ENCODE data around the gene FBXO21. TPM values are rescaled to one million over a fixed set of nuclear protein-coding genes. Genes with fewer than 3 reads are reported as not detected.
"Not testable (repeated sequence)": the region's sequence is repeated elsewhere in the genome, so short reads cannot be mapped to it uniquely, and the experiment has no call there.

The FBXO21 gene
- total RNA-seq, 1 experiment from 2014 or later, result 32.4 TPM

DNA sequence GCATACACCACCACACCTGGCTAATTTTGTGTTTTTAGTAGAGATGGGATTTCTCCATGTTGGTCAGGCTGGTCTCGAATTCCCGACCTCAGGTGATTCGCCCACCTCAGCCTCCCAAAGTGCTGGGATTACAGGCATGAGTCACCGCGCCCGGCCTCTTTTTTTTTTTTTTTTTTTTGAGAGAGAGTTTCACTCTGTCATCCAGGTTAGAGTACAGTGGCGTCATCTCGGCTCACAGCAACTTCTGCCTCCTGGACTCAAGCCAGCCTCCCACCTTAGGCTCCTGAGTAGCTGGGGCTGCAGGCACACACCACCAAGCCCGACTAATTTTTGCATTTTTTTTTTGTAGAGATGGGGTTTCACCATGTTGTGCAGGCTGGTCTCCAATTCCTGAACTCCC lies 4.8 kb upstream of the FBXO21 start:
- H2AFZ ChIP-seq; BruUV-seq (replicated peaks); H3K36me3 ChIP-seq (ENCODE audit: low read depth); H3K27me3 ChIP-seq (ENCODE audit: insufficient read depth, low read depth); H3K4me3 ChIP-seq; H3K9me2 ChIP-seq (ENCODE audit: insufficient read depth); H4K20me1 ChIP-seq (ENCODE audit: insufficient read depth); H3K79me2 ChIP-seq (ENCODE audit: low read depth); CTCF ChIA-PET; H3K27ac ChIP-seq; intact Hi-C loops (cut with micrococcal nuclease; ENCODE audit: unreplicated experiment); POLR2A ChIA-PET (ENCODE audit: unreplicated experiment); H3K4me1 ChIP-seq (replicated peaks; ENCODE audit: insufficient read depth); H3K9me3 ChIP-seq (ENCODE audit: insufficient read depth, low read depth); H3F3A ChIP-seq (ENCODE audit: insufficient read depth, low read depth): not testable (repeated sequence)
- H3K4me2 ChIP-seq, result peak overlapping the region; percentile 55; the same call in 1 of the 2 replicates
- DNase-seq, result peak; percentile 8 to 47

DNA sequence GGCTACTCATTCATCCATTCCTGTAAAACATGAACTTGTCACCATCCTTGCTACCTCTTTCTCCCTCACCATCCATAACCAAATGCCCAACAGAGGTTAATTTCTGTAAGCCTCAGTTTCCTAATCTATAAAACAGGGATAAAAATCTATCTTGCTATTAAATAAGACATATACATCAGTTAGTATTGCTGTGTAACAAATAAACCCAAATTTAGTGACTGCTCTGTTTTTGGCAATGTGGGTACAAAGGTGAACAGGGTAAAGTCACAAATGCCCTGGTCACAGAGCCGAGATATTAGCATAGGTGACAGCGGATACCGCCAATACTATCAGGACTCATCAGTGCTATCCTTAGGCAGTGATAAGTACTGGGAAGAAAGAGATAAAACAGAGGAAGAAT lies 3.6 kb upstream of the FBXO21 start:
- H3F3A ChIP-seq (ENCODE audit: insufficient read depth, low read depth), result no peaks in the 10 kb centered on the region
- H3K79me2 ChIP-seq (ENCODE audit: low read depth), result peaks cover 9% of the 10 kb centered on the region
- H3K9me3 ChIP-seq (ENCODE audit: insufficient read depth, low read depth), result no peaks in the 10 kb centered on the region
- no peaks in the 10 kb centered on the region for H3K36me3 ChIP-seq (ENCODE audit: low read depth)
- TF ChIP-seq EZH2 (IDR thresholded peaks at IDR 0.05; ENCODE audit: low read depth), result no peak
- TF ChIP-seq, protein P1, sequence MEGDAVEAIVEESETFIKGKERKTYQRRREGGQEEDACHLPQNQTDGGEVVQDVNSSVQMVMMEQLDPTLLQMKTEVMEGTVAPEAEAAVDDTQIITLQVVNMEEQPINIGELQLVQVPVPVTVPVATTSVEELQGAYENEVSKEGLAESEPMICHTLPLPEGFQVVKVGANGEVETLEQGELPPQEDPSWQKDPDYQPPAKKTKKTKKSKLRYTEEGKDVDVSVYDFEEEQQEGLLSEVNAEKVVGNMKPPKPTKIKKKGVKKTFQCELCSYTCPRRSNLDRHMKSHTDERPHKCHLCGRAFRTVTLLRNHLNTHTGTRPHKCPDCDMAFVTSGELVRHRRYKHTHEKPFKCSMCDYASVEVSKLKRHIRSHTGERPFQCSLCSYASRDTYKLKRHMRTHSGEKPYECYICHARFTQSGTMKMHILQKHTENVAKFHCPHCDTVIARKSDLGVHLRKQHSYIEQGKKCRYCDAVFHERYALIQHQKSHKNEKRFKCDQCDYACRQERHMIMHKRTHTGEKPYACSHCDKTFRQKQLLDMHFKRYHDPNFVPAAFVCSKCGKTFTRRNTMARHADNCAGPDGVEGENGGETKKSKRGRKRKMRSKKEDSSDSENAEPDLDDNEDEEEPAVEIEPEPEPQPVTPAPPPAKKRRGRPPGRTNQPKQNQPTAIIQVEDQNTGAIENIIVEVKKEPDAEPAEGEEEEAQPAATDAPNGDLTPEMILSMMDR (conservative IDR thresholded peaks at IDR 0.05), result no peak
- intact Hi-C loops (cut with micrococcal nuclease; ENCODE audit: unreplicated experiment), result no loop called here
- no peak overlapping the region for H3K4me2 ChIP-seq
- H3K27ac ChIP-seq, result no peak overlapping the region
- H3K4me1 ChIP-seq (replicated peaks; ENCODE audit: insufficient read depth), result peaks cover 6% of the 10 kb centered on the region
- POLR2A ChIA-PET (ENCODE audit: unreplicated experiment), result no interaction called here
- H2AFZ ChIP-seq, result no peak overlapping the region
- no peaks in the 10 kb centered on the region for H3K9me2 ChIP-seq (ENCODE audit: insufficient read depth)
- no peaks in the 10 kb centered on the region; the same call in 1 of the 2 replicates for H3K27me3 ChIP-seq (ENCODE audit: insufficient read depth, low read depth)
- 0 out of 2 replicates have a peak, but pooled peaks cover under 1% of the 10 kb centered on the region for H4K20me1 ChIP-seq (ENCODE audit: insufficient read depth)
- no peak for DNase-seq
- H3K4me3 ChIP-seq, result no peak overlapping the region
- CTCF ChIA-PET, result no interaction called here
- no TSS peak for BruUV-seq (replicated peaks)

DNA sequence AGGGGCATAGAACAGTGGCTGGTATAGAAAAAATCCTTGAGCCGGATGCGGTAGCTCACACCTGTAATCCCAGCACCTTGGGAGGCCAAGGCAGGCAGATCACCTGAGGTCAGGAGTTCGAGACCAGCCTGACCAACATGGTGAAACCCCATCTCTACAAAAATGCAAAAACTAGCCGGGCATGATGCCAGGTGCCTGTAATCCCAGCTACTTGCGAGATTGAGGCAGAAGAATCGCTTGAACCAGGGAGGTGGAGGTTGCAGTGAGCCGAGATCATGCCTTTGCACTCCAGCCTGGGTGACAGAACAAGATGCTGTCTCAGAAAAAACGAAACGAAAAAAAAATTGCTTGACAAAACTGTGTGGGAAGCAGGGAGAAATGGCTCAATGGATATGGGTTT lies 2.3 kb upstream of the FBXO21 start:
- H4K20me1 ChIP-seq (ENCODE audit: insufficient read depth); H3K27ac ChIP-seq; intact Hi-C loops (cut with micrococcal nuclease; ENCODE audit: unreplicated experiment); H2AFZ ChIP-seq; BruUV-seq (replicated peaks); H3K9me2 ChIP-seq (ENCODE audit: insufficient read depth); DNase-seq; H3K36me3 ChIP-seq (ENCODE audit: low read depth); H3F3A ChIP-seq (ENCODE audit: insufficient read depth, low read depth); CTCF ChIA-PET; H3K9me3 ChIP-seq (ENCODE audit: insufficient read depth, low read depth); H3K27me3 ChIP-seq (ENCODE audit: insufficient read depth, low read depth); H3K4me3 ChIP-seq; POLR2A ChIA-PET (ENCODE audit: unreplicated experiment); H3K4me2 ChIP-seq: not testable (repeated sequence)
- Histone ChIP-seq H3K79me2 (ENCODE audit: low read depth) (peaks cover 20% of the 10 kb centered on the region), H3K4me1 (replicated peaks; ENCODE audit: insufficient read depth) (peaks cover 11% of the 10 kb centered on the region)

DNA sequence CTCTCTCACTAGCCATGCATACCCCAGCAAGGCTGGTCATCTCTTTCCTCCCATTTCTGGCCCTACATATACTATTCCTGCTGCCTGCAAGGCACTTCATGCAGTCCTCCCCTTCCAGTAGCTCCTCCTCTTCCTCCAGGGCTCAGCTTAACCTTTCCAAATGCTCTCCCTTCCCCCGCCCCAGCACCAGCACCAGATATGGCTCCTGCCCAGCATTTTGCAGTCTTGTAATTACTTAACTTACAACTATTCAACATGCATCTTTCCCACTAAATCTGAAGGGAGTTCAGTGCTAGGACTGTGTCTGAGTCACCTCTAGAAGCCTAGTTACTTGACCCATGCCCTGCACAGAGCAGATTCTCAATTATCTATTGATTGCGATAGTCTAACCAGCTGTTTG lies 1.8 kb upstream of the FBXO21 start:
- POLR2A ChIA-PET (ENCODE audit: unreplicated experiment), result no interaction called here
- Histone ChIP-seq H3K4me1 (replicated peaks; ENCODE audit: insufficient read depth) (peaks cover 11% of the 10 kb centered on the region), H3K36me3 (ENCODE audit: low read depth) (no peaks in the 10 kb centered on the region), H3K4me2 (no peak overlapping the region), H3K9me3 (ENCODE audit: insufficient read depth, low read depth) (no peaks in the 10 kb centered on the region), H3K79me2 (ENCODE audit: low read depth) (peaks cover 22% of the 10 kb centered on the region), H2AFZ (no peak overlapping the region), H3K27me3 (ENCODE audit: insufficient read depth, low read depth) (no peaks in the 10 kb centered on the region), H3K27ac (no peak overlapping the region), H3K9me2 (ENCODE audit: insufficient read depth) (no peaks in the 10 kb centered on the region), H3F3A (ENCODE audit: insufficient read depth, low read depth) (no peaks in the 10 kb centered on the region), H3K4me3 (no peak overlapping the region), H4K20me1 (ENCODE audit: insufficient read depth) (0 out of 2 replicates have a peak, but pooled peaks cover 3% of the 10 kb centered on the region)
- TF ChIP-seq EZH2 (IDR thresholded peaks at IDR 0.05; ENCODE audit: low read depth), result no peak
- TF ChIP-seq, protein P1 (conservative IDR thresholded peaks at IDR 0.05), result no peak
- CTCF ChIA-PET, result no interaction called here
- BruUV-seq (replicated peaks), result no TSS peak
- intact Hi-C loops (cut with micrococcal nuclease; ENCODE audit: unreplicated experiment), result no loop called here
- no peak for DNase-seq

Data from PC-9 (cell line).